Measurements from ENCODE around the gene UBE2J2.

- no peak for TF ChIP-seq POLR2AphosphoS5 (IDR thresholded peaks at IDR 0.05; ENCODE audit: borderline replicate concordance, low read depth, low read length)
- TF ChIP-seq EZH2 (IDR thresholded peaks at IDR 0.05), result no peak
Measured at GRCh38 chr1:1278620-1279019, 5.0 kb upstream of the UBE2J2 start.
